ENCODE measurements around the gene FGFR2. TPM values are rescaled to one million over a fixed set of nuclear protein-coding genes. Genes with fewer than 3 reads are reported as not detected.
A peak's percentile ranks its signal among the peaks of the same experiment; 100 is the strongest.
"Not testable (repeated sequence)": the region's sequence is repeated elsewhere in the genome, so short reads cannot be mapped to it uniquely, and the experiment has no call there.

Gene FGFR2
- total RNA-seq, 4 donors from 2014 or later = 65.6 to 149 (median 122) TPM

GRCh38 chr10:121521794-121522556 lies 76.3 kb downstream of the FGFR2 start:
- peak overlapping the region; percentile 91 to 99 (median 97) for H3K27ac ChIP-seq
- 87% methylated on average over 11 of the region's 11 CpGs for WGBS, 2 donors
- intact Hi-C loops (cut with DNase I) = no loop called here

GRCh38 chr10:121520526-121520925 lies 77.7 kb downstream of the FGFR2 start:
- peak; percentile 40 to 58 for DNase-seq
- intact Hi-C loops (cut with DNase I); H3K9me3 ChIP-seq; H3K27me3 ChIP-seq; H3K4me3 ChIP-seq (replicated peaks in 1 of 3); H3K36me3 ChIP-seq: not testable (repeated sequence)
- Histone ChIP-seq H3K4me1 (peaks cover 45 to 70% of the 10 kb centered on the region in 2 donors), H3K27ac (peak overlapping the region; percentile 25 to 99 (median 78))
- WGBS, 2 donors = 85 to 96% methylated on average over 6 of the region's 6 CpGs

More at GRCh38 chr10:121521794-121522556, 76.3 kb downstream of the FGFR2 start:
- H3K9me3 ChIP-seq = no peaks in the 10 kb centered on the region
- no peak for DNase-seq
- no peak overlapping the region for H3K4me3 ChIP-seq (replicated peaks in 1 of 3)
- no peaks in the 10 kb centered on the region for H3K27me3 ChIP-seq
- no peaks in the 10 kb centered on the region for H3K36me3 ChIP-seq
- peaks cover 52 to 77% of the 10 kb centered on the region in 2 donors for H3K4me1 ChIP-seq
- TF ChIP-seq POLR2A (IDR thresholded peaks at IDR 0.05) (no peak), CTCF (IDR thresholded peaks at IDR 0.05) (no peak)

- H3K27ac ChIP-seq = peak overlapping the region; percentile 72 to 99 (median 78)
- no peaks in the 10 kb centered on the region for H3K9me3 ChIP-seq
- H3K4me1 ChIP-seq = peaks cover 43 to 67% of the 10 kb centered on the region in 2 donors
- no peak overlapping the region for H3K4me3 ChIP-seq (replicated peaks in 1 of 3)
- intact Hi-C loops (cut with DNase I) = no loop called here
- no peak for TF ChIP-seq CTCF (IDR thresholded peaks at IDR 0.05)
- H3K27me3 ChIP-seq = no peaks in the 10 kb centered on the region
- H3K36me3 ChIP-seq = no peaks in the 10 kb centered on the region
- WGBS, 2 donors = 62 to 72% methylated on average over 17 of the region's 17 CpGs
- peak; percentile 76 to 78 for DNase-seq
Measured at GRCh38 chr10:121519901-121520493, 78.2 kb downstream of the FGFR2 start.

GRCh38 chr10:121519411-121519810 lies 78.8 kb downstream of the FGFR2 start:
- DNase-seq = no peak
- Histone ChIP-seq H3K4me1 (peaks cover 37 to 62% of the 10 kb centered on the region in 2 donors), H3K36me3 (no peaks in the 10 kb centered on the region), H3K9me3 (no peaks in the 10 kb centered on the region), H3K27me3 (no peaks in the 10 kb centered on the region), H3K27ac (peak overlapping the region; percentile 72 to 99 (median 78)), H3K4me3 (replicated peaks in 1 of 3) (no peak overlapping the region)
- intact Hi-C loops (cut with DNase I) = no loop called here
- no peak for TF ChIP-seq POLR2A (IDR thresholded peaks at IDR 0.05)
- no peak for TF ChIP-seq CTCF (IDR thresholded peaks at IDR 0.05)
- WGBS, 2 donors = 65 to 69% methylated on average over 5 of the region's 5 CpGs

GRCh38 chr10:121518333-121518732 lies 79.9 kb downstream of the FGFR2 start:
- no peak for DNase-seq
- intact Hi-C loops (cut with DNase I) = no loop called here
- Histone ChIP-seq H3K27me3 (no peaks in the 10 kb centered on the region), H3K36me3 (no peaks in the 10 kb centered on the region), H3K4me1 (peaks cover 28 to 51% of the 10 kb centered on the region in 2 donors), H3K9me3 (no peaks in the 10 kb centered on the region), H3K27ac (peak overlapping the region in 1 of 3 donors; percentile 4), H3K4me3 (replicated peaks in 1 of 3) (no peak overlapping the region)
- WGBS, 2 donors = 43 to 55% methylated on average over 4 of the region's 4 CpGs
- TF ChIP-seq CTCF (IDR thresholded peaks at IDR 0.05) (no peak), POLR2A (IDR thresholded peaks at IDR 0.05) (no peak)

All from thyroid gland (tissue), 4 donors.